Measurements from ENCODE around the gene KRTAP12-1. TPM values are rescaled to one million over a fixed set of nuclear protein-coding genes. Genes with fewer than 3 reads are reported as not detected.

The KRTAP12-1 gene
- total and polyA plus RNA-seq, 9 of the 15 experiments (the other 6 are each of a cell fraction or from before 2014, with no cell fraction given), result not detected

DNA sequence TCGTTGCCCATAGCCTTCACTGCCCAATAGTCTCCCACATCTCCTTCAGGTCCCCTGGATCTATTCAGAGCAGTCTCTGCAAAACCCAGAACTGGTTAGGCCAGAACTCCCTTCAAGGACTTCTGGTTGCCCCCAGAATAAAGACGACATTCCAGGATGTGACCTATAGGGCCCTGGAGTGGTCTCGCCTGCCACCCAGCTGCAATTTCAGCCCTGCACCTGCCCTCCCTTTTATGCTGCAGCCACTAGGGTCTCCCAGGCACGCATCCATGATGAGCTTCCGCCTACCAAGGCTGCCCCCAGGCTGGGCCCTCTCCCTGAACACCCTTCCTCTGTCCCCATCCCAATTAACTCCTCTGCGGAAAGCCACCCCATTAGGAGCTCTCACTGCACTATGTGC lies 36.6 kb upstream of the KRTAP12-1 start:
- no peak overlapping the region for H3K4me3 ChIP-seq
- H3K9ac ChIP-seq (ENCODE audit: insufficient read depth in 1 of 2, low read depth in 2 of 2, low read length in 2 of 2), result no peak overlapping the region
- H3K9me1 ChIP-seq (ENCODE audit: control insufficient read depth, insufficient read depth, low read length), result no peaks in the 10 kb centered on the region
- POLR2A ChIA-PET, result interaction anchor here (0.6 to 2.4 kb wide), 2 partner anchors 8 to 165 kb away, joined by 3 to 8 read pairs; no protein-coding TSS in a partner anchor
- CTCF ChIA-PET (ENCODE audit: low intra/inter-chr PET ratio), result interaction anchor here (0.8 kb wide), 1 partner anchor 207 kb away, joined by 3 read pairs; no protein-coding TSS in a partner anchor
- H3K36me3 ChIP-seq (ENCODE audit: control insufficient read depth, insufficient read depth, low read length), result no peaks in the 10 kb centered on the region
- peaks cover 17 to 28% of the 10 kb centered on the region in 2 experiments; a peak in 4 of 5 replicates for H3K27me3 ChIP-seq (ENCODE audit: control insufficient read depth in 2 of 2, insufficient read depth in 2 of 2, low read length in 2 of 2)
- TF ChIP-seq RAD21 (CRISPR knock-in tag; conservative IDR thresholded peaks at IDR 0.05 in 1 of 2, IDR thresholded peaks at IDR 0.05 in 1 of 2), result peak in 1 of 2 experiments; percentile 53; a peak in 2 of 4 replicates
- TF ChIP-seq, protein P1, sequence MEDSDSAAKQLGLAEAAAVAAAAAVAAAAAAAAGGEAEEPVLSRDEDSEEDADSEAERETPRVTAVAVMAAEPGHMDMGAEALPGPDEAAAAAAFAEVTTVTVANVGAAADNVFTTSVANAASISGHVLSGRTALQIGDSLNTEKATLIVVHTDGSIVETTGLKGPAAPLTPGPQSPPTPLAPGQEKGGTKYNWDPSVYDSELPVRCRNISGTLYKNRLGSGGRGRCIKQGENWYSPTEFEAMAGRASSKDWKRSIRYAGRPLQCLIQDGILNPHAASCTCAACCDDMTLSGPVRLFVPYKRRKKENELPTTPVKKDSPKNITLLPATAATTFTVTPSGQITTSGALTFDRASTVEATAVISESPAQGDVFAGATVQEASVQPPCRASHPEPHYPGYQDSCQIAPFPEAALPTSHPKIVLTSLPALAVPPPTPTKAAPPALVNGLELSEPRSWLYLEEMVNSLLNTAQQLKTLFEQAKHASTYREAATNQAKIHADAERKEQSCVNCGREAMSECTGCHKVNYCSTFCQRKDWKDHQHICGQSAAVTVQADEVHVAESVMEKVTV (CRISPR knock-in tag; IDR thresholded peaks at IDR 0.05), result no peak
- no peak for TF ChIP-seq ETV5 (CRISPR knock-in tag; IDR thresholded peaks at IDR 0.05; ENCODE audit: low read depth)
- TF ChIP-seq, protein P2, sequence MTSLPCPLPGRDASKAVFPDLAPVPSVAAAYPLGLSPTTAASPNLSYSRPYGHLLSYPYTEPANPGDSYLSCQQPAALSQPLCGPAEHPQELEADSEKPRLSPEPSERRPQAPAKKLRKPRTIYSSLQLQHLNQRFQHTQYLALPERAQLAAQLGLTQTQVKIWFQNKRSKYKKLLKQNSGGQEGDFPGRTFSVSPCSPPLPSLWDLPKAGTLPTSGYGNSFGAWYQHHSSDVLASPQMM (CRISPR knock-in tag; IDR thresholded peaks at IDR 0.05), result no peak
- TF ChIP-seq, protein P3, sequence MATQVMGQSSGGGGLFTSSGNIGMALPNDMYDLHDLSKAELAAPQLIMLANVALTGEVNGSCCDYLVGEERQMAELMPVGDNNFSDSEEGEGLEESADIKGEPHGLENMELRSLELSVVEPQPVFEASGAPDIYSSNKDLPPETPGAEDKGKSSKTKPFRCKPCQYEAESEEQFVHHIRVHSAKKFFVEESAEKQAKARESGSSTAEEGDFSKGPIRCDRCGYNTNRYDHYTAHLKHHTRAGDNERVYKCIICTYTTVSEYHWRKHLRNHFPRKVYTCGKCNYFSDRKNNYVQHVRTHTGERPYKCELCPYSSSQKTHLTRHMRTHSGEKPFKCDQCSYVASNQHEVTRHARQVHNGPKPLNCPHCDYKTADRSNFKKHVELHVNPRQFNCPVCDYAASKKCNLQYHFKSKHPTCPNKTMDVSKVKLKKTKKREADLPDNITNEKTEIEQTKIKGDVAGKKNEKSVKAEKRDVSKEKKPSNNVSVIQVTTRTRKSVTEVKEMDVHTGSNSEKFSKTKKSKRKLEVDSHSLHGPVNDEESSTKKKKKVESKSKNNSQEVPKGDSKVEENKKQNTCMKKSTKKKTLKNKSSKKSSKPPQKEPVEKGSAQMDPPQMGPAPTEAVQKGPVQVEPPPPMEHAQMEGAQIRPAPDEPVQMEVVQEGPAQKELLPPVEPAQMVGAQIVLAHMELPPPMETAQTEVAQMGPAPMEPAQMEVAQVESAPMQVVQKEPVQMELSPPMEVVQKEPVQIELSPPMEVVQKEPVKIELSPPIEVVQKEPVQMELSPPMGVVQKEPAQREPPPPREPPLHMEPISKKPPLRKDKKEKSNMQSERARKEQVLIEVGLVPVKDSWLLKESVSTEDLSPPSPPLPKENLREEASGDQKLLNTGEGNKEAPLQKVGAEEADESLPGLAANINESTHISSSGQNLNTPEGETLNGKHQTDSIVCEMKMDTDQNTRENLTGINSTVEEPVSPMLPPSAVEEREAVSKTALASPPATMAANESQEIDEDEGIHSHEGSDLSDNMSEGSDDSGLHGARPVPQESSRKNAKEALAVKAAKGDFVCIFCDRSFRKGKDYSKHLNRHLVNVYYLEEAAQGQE (IDR thresholded peaks at IDR 0.05; ENCODE audit: borderline replicate concordance), result peak; percentile 47; the same call in 1 of the 2 replicates
- TF ChIP-seq, protein P3 (CRISPR knock-in tag; IDR thresholded peaks at IDR 0.05; ENCODE audit: low read depth), result no peak
- TF ChIP-seq, protein P4, sequence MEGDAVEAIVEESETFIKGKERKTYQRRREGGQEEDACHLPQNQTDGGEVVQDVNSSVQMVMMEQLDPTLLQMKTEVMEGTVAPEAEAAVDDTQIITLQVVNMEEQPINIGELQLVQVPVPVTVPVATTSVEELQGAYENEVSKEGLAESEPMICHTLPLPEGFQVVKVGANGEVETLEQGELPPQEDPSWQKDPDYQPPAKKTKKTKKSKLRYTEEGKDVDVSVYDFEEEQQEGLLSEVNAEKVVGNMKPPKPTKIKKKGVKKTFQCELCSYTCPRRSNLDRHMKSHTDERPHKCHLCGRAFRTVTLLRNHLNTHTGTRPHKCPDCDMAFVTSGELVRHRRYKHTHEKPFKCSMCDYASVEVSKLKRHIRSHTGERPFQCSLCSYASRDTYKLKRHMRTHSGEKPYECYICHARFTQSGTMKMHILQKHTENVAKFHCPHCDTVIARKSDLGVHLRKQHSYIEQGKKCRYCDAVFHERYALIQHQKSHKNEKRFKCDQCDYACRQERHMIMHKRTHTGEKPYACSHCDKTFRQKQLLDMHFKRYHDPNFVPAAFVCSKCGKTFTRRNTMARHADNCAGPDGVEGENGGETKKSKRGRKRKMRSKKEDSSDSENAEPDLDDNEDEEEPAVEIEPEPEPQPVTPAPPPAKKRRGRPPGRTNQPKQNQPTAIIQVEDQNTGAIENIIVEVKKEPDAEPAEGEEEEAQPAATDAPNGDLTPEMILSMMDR (IDR thresholded peaks at IDR 0.05 in 2 of 3, conservative IDR thresholded peaks at IDR 0.05 in 1 of 3; ENCODE audit: insufficient read depth in 2 of 3, low read depth in 1 of 3, low read length in 3 of 3), result peak; percentile 39 to 75 (median 66); a peak in 5 of 6 replicates
- intact Hi-C loops (cut with micrococcal nuclease), result no loop called here
- H2AFZ ChIP-seq (ENCODE audit: low read depth, low read length), result no peak overlapping the region
- no TSS peak for BruUV-seq (replicated peaks)
- ATAC-seq (peak; percentile 60; the same call in 2 of the 3 replicates), FAIRE-seq (no peak), DNase-seq (ENCODE audit: extremely low read depth in 1 of 4, low spot score in 3 of 4) (no peak)
- H4K20me1 ChIP-seq (replicated peaks; ENCODE audit: control insufficient read depth, insufficient read depth, low read length), result no peaks in the 10 kb centered on the region
- no peaks in the 10 kb centered on the region for H3K9me3 ChIP-seq (replicated peaks; ENCODE audit: control insufficient read depth, insufficient read depth, low read depth, low read length)
- in situ Hi-C loops (cut with MboI), result no loop called here
- no peak overlapping the region for H3K27ac ChIP-seq (ENCODE audit: extremely low read depth, low read depth, low read length)
- WGBS (ENCODE audit: insufficient coverage, low coverage, missing lambda C conversion rate), result 2% methylated on average over 6 of the region's 6 CpGs
- no peak overlapping the region for H3K4me2 ChIP-seq (ENCODE audit: insufficient read depth, low read length)
- no peaks in the 10 kb centered on the region for H3K79me2 ChIP-seq (ENCODE audit: control insufficient read depth, insufficient read depth, low read length)
- peaks cover 0 to 5% of the 10 kb centered on the region in 2 experiments; a peak in 2 of 5 replicates for H3K4me1 ChIP-seq (replicated peaks in 1 of 2; ENCODE audit: control insufficient read depth in 2 of 2, insufficient read depth in 2 of 2, low read length in 2 of 2)
